Cardiac fibroblast (primary cell): ENCODE results near the gene RELA.

Experiments used
- DNase-seq, 2 donors: peaks; one replicate each; pipeline versions ENCODE4 v3.0.0 to v3.0.0-alpha.2; 2010; ENCODE audit warnings: low read depth in 2 of 2
- H3K4me3 ChIP-seq, 2 donors: replicated peaks in 1 of 2; 1 replicate in 1 of 2; 2 replicates in 1 of 2; pipeline ENCODE4 v1.5.1; 2011; ENCODE audit warnings: low read depth in 2 of 2, low read length in 2 of 2, mild to moderate bottlenecking in 2 of 2, moderate library complexity in 1 of 2
- CTCF ChIP-seq: IDR thresholded peaks from one replicate; pipeline ENCODE4 v1.5.1; 2011; ENCODE audit warnings: low read depth, mild to moderate bottlenecking, low read length, inconsistent platforms

Gene RELA

DNA sequence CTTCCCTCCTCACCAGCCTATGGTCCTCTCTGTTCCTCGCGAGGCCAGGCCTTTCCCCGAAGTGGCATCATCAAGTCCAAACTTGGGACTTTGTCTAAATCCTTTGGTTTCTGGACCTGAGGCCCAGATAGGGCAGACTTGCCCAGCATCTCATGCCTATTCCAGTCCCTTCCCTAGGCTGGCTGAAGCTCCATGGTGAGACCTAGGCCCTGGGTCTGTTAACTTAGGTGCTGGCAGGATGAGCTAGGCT is 11.5 kb downstream of the RELA start:
- DNase-seq = no peak
- TF ChIP-seq CTCF = no peak
- no peak overlapping the region for H3K4me3 ChIP-seq

- no peak for DNase-seq
- no peak for TF ChIP-seq CTCF
- H3K4me3 ChIP-seq = no peak overlapping the region
These were observed 12.0 kb downstream of the RELA start for GRCh38 chr11:65650547-65651338.

DNA sequence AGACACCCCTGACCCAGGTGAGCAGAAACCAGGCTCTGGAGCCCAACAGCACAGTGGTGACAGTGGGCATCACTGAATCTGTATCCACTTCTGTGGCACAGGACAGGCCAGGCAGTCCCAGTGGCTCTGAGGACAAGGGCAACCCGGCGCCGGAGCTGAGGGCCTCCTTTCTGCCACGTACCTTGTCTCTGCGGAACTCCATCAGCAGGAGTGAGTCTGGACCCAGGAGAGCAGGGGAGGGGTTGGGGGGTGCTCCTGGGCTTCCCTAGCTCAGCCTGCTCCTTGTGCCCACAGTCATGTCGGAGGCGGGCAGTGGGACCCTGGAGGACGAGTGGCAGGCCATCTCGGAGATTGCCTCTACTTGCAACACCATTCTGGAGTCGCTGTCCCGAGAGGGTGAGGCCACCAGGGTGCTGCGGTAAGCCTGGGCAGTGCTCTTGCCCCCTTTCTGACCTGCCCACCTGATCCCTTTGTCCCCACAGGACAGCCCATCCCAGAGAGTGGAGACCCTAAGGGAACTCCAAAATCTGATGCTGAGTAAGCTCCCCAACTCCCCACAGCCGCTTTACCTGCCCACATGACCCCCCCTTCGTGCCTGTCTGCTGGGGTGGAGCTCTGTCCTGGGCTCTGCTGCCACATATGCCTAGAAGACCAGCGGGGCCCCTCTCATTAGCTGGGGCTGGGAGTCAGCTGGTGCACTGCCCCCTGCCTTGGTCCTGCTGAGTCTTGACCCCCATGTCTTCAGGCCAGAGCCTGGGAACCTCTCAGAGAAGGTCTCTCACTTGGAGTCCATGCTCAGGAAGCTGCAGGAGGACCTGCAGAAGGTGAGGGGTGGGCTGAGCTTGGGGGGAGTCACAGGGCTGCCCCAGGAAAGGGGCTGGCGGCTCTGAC is 12.8 kb downstream of the RELA start:
- DNase-seq = no peak
- no peak overlapping the region for H3K4me3 ChIP-seq
- TF ChIP-seq CTCF = no peak

- no peak for DNase-seq
- H3K4me3 ChIP-seq = no peak overlapping the region
- TF ChIP-seq CTCF = no peak
These were observed 13.7 kb downstream of the RELA start for GRCh38 chr11:65648997-65649493.

GRCh38 chr11:65646958-65647701 is 15.6 kb downstream of the RELA start:
- H3K4me3 ChIP-seq = no peak overlapping the region
- peak in 1 of 2 donors; percentile 15 for DNase-seq
- TF ChIP-seq CTCF = no peak

- no peak for TF ChIP-seq CTCF
- H3K4me3 ChIP-seq = no peak overlapping the region
- DNase-seq = no peak
These were observed 16.3 kb downstream of the RELA start for GRCh38 chr11:65646288-65646957.
